HG02763 (cell line): ENCODE results near the gene TRIM32.

Source experiments
- ATAC-seq: cut with Tn5 transposase; IDR thresholded peaks from one replicate; pipeline ENCODE4 v1.9.1; 2021; ENCODE audit warnings: mild to moderate bottlenecking, moderate library complexity; ENCODE audit not compliant: unreplicated experiment

TRIM32 gene

GRCh38 chr9:116749772-116750171 lies 62.7 kb downstream of the TRIM32 start:
- ATAC-seq, result no peak

DNA sequence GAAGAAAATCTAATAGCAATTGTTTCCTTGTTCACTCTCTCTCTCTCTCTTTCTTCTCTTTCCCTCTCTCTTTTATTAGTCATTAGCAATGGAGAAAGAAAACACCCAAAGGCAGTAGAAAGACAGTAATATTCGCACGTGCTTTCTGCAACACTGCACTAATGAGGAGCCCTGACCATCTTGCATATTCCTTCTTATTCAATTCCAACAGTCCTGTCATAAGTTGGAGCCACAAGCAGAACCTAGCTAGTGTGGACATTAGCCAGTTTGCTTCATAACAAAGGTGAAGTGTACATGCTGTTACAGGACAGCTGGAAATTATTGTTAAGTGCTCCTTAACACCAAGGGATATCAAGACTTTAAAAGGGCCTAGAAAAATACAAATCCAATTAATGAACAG lies 63.4 kb downstream of the TRIM32 start:
- no peak for ATAC-seq
